NCI-H1092 treated with DMSO at 0.1 percent for 48 hours (cell line): Measurements from ENCODE around the gene CPNE2.

Source experiments
- DNase-seq: peaks from one replicate; lab custom pipeline; 2025; lab: John Stamatoyannopoulos, UW

The CPNE2 gene

GRCh38 chr16:57144027-57144426 is 51.6 kb downstream of the CPNE2 start:
- no peak for DNase-seq

- no peak for DNase-seq
Measured at GRCh38 chr16:57145046-57146021, 53.0 kb downstream of the CPNE2 start.

- DNase-seq, result no peak
Measured at GRCh38 chr16:57146040-57146647, 53.8 kb downstream of the CPNE2 start.

- no peak for DNase-seq
Measured at GRCh38 chr16:57146735-57147134, 54.4 kb downstream of the CPNE2 start.

GRCh38 chr16:57147381-57148221 is 55.2 kb downstream of the CPNE2 start:
- no peak for DNase-seq

GRCh38 chr16:57148481-57148880 is 56.1 kb downstream of the CPNE2 start:
- no peak for DNase-seq

GRCh38 chr16:57149391-57149790 is 57.0 kb downstream of the CPNE2 start:
- no peak for DNase-seq

GRCh38 chr16:57150682-57151330 is 58.4 kb downstream of the CPNE2 start:
- no peak for DNase-seq

GRCh38 chr16:57151369-57151768 is 59.0 kb downstream of the CPNE2 start:
- DNase-seq, result no peak

GRCh38 chr16:57152096-57153093 is 60.0 kb downstream of the CPNE2 start:
- DNase-seq, result no peak

- no peak for DNase-seq
Measured at GRCh38 chr16:57153841-57154240, 61.5 kb downstream of the CPNE2 start.

GRCh38 chr16:57155702-57156350 is 63.4 kb downstream of the CPNE2 start:
- DNase-seq, result no peak

- DNase-seq, result no peak
Measured at GRCh38 chr16:57156351-57156703, 63.9 kb downstream of the CPNE2 start.

GRCh38 chr16:57157533-57157932 is 65.2 kb downstream of the CPNE2 start:
- DNase-seq, result no peak

- no peak for DNase-seq
Measured at GRCh38 chr16:57159447-57159846, 67.1 kb downstream of the CPNE2 start.

- DNase-seq, result no peak
Measured at GRCh38 chr16:57163842-57164241, 71.5 kb downstream of the CPNE2 start.

GRCh38 chr16:57165483-57165882 is 73.1 kb downstream of the CPNE2 start:
- DNase-seq, result no peak

- DNase-seq, result peak; percentile 46
Measured at GRCh38 chr16:57165938-57166337, 73.6 kb downstream of the CPNE2 start.

GRCh38 chr16:57166451-57166850 is 74.1 kb downstream of the CPNE2 start:
- DNase-seq, result no peak

GRCh38 chr16:57166951-57167350 is 74.6 kb downstream of the CPNE2 start:
- no peak for DNase-seq
